Measurements from ENCODE around the gene CPEB3.
"Not testable (repeated sequence)": the region's sequence is repeated elsewhere in the genome, so short reads cannot be mapped to it uniquely, and the experiment has no call there.

Gene CPEB3

DNA sequence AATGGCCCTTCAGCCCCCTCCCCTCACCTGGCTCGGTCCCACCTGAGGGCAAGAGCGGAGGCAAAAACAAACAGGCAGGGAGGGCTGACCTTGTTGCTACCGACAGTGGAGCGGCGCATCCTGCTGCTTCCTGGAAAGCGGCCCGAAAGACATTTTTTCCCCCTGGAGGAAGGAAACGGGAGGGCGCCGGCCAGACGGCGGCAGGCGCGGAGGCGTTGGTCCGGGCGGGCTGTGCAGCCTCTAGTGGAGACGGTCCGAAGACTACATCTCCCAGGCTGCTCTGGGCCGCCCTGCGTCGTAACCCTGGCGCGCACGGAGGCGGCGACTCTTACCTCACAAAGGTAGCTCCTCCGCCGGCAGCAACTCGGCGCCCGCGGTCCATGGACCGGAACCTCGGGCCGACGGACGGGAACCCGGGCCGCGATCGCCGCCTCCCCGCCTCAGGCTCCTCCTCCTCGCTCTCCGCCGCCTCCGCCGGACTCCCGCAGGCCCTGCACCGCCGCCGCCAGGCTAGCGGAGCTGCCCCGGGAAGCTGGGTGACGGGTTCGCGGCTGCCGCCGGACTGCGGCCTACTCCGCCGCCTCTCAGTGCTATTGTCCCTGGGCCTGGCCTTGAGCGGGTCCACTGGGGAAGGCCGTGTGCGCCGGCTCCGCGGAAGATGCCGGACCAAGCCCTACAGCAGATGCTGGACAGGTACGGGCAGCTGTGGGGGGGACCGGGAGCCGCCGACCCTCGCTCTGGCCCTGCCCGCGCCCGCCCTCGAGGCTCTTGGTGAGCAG lies at the start of gene CPEB3, which contains the start of gene MARCHF5:
TSS of gene CPEB3 (minus strand) at position 242 of the 779 bp plus-strand sequence. CDS start 50,728 bp downstream, outside the sequence.
TSS of gene MARCHF5 (plus strand) at position 331 of the 779 bp plus-strand sequence. CDS start at position 659, 328 bp downstream.
- peak; percentile 89 for DNase-seq (ENCODE audit: low read depth)

DNA sequence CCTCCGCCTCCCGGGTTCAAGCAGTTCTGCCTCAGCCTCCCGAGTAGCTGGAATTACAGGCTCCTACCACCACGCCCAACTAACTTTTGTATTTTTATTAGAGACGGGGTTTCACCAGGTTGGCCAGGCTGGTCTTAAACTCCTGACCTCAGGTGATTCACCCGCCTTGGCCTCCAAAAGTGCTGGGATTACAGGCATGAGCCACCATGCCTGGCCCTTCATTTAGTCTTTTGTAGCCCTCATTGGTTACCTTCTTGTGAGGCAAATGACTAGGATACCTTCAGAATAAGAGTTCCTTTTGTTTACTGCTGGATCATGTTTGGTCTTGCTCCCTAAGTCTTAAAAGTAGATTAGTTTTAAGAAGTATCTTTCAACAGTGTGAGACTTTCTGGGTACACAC lies 39.0 kb upstream of the CPEB3 start:
- not testable (repeated sequence) for DNase-seq (ENCODE audit: low read depth)

DNA sequence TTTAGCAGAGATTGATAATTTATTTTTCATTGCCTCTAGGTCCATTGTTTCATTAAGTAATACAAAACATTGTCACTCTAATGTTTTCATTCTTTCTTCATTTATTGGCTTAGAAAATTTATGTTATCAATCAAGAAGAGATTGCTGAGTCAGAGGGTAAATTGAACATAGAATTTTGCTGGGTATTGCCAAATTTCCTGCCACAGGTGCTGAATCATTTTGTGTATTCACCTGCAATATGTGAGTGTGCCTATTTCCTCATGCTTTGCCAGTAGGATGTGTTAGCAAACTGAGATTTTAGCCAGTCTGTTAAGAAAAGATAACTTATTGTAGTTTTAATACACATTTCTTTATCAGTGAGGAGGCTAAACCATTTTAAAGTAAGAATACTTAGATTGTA lies 38.1 kb upstream of the CPEB3 start:
- no peak for DNase-seq (ENCODE audit: low read depth)

DNA sequence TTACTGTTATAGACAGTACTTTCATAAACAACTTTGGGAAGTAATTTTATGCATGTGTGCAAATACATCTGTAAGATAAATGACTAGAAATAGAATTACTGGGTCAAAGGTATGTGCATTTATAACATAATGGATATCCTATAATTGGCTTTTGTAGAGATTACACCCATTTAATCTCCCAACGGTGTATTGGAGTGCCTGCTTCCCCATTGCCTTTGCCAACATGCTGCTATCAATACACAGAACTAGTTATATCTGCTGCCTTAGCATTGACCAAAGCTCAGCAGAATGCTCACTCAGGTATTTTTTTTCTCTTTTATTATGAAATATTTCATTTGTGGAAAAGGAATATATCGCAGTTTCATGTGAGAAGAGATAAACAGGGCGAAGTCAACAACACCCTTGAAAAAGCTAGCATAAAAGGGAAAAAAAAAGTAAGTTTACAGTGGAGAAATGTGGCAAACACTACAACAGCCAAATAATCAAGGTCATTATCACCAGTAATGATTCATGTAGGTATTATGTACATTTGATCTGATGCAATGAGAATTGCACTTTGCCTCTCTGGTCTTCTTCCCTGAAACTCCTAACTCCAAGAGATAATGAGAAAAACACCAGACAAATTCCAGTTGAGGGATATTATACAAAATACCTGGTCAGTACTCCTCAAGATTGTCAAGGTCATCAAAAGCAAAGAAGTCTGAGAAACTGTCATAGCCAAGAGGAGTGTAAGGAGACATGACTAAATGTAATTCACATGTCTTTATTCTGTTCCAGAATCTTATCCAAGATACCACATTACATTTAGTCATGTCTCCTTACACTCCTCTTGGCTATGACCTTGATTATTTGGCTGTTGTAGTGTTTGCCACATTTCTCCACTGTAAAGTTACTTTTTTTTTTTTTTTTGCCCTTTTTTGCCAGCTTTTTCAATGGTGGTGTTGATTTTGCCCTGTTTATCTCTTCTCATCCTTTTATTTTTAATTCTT lies 36.9 kb upstream of the CPEB3 start:
- no peak for DNase-seq (ENCODE audit: low read depth)

DNA sequence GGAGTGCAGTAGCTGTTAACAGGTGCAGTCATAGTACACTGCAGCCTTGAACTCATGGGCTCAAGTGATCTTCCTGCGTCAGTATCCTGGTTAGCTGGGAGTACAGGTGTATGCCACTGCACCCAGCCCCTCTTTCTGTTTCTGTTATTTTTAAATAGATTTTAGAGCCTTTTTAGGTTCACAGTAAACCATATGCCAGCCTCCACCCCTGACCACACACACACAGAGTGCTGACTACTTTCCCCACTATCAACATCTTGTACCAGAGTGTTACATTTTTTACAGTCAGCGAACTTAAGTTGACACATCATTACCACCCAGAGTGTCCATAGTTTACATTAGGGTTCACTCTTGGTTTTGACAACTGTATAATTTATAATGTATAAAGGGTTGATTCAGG lies 32.2 kb upstream of the CPEB3 start:
- DNase-seq (ENCODE audit: low read depth), result no peak

DNA sequence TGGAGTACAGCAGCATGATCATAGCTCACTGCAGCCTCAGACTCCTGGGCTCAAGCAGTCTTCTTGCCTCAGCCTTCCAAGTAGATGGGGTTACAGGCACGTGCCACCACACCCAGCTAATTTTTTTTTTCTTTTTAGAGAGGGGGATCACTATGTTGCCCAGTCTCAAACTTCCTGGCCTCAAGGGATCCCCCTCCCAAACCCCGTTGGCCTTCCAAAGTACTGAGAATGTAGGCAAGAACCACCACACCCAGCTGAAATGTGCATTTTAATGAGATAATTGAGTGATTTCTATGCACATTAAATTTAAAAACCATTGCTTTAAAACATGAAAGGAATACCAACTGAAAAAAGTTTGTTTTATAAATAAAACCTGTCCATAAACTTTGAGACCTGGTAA lies 25.7 kb upstream of the CPEB3 start:
- DNase-seq (ENCODE audit: low read depth), result no peak

DNA sequence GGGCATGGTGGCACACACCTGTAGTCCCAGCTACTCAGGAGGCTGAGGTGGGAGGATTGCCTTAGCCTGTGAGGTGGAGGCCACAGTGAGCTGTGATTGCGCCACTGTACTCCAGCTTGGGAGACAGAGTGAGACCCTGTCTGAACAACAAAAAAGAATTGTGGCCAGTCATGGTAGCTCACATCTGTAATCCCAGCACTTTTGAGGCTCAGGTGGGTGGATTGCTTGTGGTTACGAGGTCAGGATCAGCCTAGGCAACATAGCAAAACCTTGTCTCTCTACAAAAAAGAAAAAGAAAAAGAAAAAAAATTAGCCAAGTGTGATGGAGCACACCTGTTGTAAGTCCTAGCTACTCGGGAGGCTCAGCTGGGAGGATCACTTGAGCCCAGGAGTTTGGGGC lies 22.9 kb upstream of the CPEB3 start:
- DNase-seq (ENCODE audit: low read depth), result no peak

DNA sequence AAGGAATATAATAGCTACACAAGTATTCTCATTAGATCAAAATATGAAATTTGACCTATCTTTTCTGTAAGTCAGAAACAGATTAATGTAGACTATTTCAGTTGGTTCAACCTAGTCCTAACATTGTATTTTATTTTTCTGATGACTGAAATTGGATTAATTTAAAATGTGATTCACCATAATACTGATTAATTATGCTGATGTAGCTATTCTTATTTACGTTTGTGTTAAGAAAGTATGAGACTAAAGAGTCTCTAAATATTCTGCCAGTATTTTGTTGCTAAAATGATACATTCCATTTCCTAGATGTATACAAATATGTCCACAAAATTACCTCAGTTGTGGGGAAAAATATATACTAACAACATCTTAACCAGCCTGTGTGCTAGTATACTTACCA lies 18.4 kb upstream of the CPEB3 start:
- DNase-seq (ENCODE audit: low read depth), result no peak

DNA sequence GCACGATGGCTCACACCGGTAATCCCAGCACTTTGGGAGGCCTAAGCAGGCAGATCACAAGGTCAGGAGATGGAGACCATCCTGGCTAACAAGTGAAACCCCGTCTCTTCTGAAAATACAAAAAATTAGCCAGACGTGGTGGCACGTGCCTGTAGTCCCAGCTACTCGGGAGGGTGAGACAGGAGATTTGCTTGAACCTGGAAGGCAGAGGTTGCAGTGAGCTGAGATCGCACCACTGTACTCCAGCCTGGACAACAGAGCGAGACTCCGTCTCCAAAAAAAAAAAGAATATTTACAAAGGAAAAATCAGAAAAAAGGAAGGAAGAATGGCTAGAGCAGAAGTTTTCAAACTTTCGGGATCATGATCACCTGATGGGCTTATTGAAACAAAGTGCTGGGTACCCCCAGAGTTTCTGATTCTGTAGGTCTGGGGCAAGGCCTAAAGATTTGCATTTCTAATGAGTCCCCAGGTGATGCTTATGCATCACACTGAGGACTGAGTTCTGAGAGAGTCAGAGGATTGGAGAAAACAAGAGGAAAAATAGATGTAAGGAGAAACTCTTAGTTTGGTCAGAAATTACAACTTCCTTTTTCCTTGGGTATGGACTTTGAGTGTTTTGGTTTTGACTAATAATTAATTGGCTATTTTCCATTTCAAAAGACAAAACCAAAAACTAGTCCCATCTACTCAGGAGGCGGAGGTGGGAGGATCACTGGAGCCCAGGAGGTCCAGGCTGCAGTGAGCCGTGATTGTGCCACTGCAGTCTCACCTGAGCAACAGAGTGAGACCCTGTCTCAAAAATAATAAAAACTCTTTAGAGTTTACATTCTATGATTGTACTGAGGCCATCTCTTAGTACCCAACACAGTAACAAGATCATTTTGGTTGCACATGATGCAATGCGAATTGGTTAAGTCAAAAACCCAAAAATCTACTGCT lies 14.5 kb upstream of the CPEB3 start:
- no peak for DNase-seq (ENCODE audit: low read depth)

DNA sequence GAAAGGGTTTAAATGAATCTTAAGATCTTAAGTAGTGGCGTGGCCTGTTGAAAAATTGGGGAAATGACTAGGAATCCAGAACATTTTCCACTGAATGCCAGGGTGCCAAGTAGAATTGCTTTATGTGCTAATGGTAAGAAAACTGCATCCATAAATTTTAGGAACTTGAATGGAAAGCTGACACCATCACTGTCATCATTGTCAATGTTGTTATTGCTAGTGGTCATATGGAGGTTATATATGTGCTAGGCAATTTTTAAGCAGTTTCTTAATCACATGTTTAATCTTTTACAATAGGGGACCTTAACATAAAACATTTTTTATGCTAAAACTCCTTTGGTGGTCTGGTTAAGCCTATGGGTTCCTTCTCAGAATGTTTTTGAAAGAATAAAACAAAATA lies 13.2 kb upstream of the CPEB3 start:
- no peak for DNase-seq (ENCODE audit: low read depth)

DNA sequence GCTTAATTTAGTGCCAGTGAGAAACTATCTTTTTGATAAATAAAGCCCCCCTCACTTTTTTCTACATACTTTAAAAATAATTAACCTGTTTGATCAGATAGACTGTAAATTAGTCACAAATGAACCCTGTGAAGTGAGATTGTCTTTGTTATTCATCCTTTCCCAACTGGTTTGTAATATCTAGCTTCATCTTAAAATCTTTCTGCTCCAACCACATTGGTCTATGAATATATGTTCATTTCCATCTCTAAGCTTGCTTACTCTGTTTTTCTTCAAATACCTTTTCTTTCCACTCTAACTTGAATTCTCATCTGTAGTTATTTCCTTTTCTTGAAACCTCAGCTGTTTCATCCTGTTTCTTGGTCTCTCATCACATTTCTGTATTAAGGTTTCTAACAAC lies 12.2 kb upstream of the CPEB3 start:
- DNase-seq (ENCODE audit: low read depth), result no peak

DNA sequence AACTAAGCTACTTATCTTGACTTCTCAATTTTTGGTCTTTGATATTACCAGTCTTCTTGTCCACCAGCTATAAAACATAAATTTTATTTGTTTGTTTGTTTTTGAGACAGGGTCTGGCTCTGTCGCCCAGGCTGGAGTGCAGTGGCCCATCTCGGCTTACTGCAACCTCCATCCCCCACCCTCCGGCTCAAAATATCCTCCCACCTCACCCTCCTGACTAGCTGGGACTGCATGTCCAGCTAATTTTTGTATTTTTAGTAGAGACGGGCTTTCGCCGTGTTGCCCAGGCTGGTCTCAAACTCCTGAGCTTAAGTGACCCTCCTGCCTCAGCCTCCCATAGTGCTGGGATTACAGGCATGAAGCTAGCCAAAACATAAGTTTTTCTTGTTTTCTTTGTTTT lies 7.6 kb upstream of the CPEB3 start:
- DNase-seq (ENCODE audit: low read depth), result no peak

DNA sequence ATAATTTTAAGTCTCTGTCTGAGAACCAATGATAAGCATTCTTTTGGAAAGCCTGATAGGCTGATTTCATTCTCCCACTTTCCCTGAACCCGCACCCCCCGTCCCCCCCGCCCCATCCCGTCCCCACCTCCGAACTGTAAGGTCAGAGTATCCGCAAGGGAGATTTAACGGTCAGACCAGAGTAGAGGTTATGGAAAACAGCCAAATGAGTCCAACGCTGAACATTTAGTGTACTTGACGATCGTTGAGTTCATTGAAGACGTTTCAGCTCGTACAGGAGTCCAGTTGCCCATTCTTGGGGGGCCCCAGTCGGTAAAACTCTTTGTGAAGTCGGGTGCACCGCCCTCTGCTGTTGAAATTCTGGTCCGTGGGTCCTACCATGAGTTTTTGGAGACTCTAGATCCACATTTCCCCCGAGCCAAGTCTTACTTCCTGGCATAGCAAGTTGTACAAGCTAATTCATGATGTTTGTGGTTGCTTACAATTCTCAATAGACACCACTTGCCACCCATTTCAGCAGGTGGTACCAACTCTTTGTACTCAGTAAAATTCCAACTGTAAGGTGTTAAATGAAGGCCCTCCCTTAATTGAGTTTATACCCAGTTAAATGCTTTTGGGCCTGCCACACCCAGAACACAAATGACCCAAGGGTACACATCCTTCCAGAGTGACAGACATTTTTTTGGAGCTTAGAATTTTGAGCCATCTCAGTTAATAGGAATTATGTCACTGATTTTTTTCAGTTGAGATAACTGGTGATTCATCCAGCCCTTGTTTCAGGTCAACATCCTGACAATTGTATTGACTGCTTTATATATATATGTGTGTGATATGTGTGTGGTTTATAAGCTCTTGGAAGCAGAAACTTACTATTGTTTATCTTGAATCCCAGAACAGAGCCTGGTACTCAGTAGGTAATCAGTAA lies 1.3 kb upstream of the CPEB3 start:
- peak; percentile 23 for DNase-seq (ENCODE audit: low read depth)

DNA sequence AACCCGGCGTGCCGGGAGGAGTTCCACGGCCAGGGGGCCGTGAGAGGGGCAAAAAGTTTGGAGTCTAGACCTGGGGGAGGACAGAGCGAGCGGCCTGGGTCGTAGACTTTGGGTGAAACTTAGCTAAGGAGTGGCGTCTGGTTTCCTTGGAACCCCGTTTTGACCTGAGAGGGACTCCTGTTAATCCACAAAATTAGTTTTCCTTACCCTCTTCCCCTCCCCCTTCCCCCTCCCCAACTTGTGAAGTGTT lies 663 bp upstream of the CPEB3 start:
- DNase-seq (ENCODE audit: low read depth), result no peak

DNA sequence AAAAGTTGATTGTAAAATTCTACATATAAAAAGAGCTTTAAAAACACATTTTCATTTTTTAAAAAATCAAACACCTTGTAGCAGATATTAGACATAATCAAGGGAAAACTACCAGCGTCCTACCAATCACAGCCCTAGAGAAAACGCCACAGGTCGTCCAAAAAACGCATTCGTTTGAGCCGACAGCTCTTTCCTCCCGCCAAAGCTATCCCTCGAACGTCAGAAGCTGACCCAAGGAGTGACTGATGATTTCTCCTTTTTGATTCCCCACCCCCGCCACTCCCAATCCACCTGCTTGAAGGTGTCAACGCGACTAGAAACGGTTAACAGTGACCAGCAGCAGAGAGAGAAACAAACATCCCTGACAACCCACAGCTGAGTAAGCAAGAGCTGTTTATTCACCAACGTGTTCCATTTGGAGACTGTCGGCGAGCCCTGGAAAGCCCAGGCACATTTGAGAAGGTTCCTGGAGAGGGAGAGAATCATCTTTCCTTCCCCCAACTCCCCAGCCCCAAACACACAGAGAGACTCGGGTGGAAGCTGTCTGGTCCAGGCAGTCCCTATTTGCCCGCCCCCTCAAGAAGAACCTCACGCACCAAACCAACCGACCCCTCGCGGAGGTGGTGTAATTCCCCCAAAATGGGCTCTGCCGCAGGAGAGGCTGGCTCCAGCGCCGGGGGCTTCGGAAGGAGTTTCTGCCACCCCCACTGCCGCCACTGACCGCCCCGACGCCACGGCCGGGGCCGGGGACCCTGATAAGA lies 622 bp downstream of the CPEB3 start:
- no peak for DNase-seq (ENCODE audit: low read depth)

DNA sequence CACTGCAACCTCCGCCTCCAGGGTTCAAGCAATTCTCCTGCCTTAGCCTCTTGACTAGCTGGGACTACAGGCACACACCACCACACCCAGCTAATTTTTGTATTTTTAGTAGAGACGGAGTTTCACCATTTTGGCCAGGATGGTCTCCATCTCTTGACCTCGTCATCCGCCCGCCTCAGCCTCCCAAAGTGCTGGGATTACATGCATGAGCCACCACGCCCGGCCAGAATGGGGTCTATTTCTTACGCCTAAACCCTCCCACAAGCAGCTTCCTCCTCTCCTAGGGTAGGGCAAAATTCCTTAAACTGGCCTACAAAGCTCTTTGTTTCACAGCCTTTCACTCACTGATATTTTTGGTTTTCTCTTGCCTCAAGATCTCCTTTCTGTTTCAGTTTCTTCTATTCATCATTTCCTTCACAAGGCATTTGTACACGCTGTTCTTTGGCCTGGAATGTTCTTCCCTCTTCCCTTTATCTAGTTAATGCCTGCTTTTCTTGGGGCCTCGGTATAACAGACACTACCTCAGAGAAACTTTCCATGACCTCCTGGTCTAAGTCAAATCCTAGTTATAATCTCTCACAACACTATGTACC lies 6.7 kb downstream of the CPEB3 start:
- no peak for DNase-seq (ENCODE audit: low read depth)

DNA sequence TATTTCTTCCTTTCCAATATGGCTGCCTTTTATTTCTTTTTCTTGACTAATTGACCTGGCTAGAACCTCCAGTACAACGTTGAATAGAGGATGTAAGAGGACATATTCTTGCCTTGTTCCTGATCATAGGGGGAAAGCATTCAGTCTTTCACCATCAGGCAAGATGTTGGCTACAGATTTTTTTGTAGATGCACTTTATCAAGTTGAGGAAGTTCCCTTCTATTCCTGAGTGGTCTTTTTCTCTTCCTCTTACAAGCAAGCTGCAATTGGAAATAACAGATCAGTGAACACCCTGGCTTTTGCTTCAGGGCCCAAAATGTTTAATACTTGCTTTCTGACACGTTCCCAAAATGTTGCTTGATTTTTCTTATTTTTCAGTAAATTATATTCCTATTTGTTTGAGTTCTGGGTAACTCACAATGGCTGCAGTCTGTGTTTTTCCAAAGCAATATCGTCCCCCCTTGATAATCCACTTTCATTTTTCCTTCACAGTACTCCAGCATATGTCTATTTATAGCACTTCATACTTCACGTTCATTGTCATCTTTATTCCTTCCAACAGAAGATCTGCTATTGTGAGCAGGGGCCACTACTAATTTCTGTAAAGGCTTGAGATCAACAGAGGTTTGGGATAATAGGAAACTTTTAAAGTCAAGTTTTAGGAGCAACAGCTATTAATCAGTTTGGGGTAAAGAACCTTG lies 11.7 kb downstream of the CPEB3 start:
- no peak for DNase-seq (ENCODE audit: low read depth)

DNA sequence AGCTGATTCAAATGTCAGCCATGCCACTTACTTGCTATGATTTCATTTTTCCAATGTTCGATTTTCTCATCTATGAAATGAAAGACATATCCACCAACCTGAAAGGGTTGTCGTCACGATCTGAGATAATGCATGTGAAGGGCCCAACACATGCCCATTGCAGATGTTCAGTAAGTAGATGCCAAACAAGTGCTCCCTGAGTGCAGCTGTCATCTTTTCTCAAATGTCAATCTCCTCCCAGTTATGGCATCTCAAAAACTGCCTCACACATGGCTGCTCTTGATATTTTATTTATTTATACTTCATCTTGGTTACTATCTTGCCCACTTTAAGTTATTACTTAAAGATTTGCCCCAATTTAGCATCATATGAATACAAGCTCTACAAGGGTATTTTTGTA lies 16.8 kb downstream of the CPEB3 start:
- no peak for DNase-seq (ENCODE audit: low read depth)

DNA sequence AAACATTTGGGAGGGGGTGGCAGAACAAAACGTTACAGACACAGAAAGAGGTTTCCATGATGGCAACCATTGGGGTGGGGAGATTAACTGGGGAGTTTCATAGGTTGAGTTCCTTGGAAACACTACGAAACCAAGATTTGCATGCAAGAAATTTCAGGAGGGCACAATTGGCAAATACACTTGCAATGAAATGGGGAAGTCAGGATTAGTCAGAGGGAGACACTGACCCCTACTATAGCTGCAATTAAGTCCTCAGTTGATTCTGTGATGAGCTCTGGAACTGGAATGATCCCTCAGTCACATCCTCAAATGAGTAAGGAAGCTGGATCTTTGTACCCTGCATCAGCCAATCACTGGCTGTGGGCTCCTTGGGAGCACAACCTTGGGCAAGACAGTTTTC lies 22.1 kb downstream of the CPEB3 start:
- DNase-seq (ENCODE audit: low read depth), result no peak
